DND-41 (cell line): ENCODE results near the gene MERTK.

Source experiments
- EZH2 ChIP-seq: IDR thresholded peaks from 3 replicates; pipeline ENCODE4 v1.6.1; 2012; ENCODE audit warnings: borderline replicate concordance, low read depth, mild to moderate bottlenecking, moderate library complexity, low read length, inconsistent platforms; ENCODE audit not compliant: severe bottlenecking
- TF ChIP-seq, protein P1 (sequence below): IDR thresholded peaks from 2 replicates; pipeline ENCODE4 v1.5.1; 2012; ENCODE audit warnings: borderline replicate concordance, low read length, moderate library complexity, mild to moderate bottlenecking; ENCODE audit not compliant: poor library complexity, severe bottlenecking; ENCODE audit errors: extremely low read depth

DNA sequence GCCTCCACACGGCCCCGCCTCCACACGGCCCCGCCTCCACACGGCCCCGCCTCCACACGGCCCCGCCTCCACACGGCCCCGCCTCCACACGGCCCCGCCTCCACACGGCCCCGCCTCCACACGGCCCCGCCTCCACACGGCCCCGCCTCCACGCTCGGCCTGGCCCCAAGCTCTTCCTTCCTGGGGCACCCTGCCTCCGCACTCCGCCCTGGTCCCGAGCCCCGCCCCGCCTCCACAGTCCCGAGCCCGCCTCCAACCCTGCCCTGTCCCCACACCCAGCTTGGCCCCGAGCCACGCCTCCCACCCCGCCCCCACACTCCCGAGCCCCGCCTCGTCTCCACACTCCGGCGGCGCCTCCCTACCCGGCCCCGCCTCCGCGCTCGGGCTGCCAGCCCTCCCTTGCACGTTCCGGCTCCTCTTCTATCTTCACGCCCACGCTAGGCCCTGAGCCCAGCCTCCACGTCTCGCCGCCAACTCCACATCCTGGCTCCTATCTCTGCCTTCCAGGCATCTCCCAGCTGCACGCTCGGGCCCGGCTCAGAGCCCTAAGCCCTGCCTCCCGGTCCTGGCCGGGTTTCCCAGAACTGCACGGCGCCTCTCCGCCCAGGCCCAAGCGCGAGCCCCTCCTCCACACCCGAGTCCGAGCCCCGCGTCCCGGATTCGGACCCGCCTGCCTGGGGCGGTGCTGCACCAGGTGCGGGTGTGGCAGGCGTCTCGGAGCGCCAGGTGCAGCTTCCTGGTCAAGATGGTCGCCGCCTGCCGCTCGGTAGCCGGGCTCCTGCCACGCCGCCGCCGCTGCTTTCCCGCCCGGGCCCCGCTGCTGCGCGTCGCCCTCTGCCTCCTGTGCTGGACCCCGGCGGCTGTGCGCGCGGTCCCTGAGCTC, 156.7 kb downstream of the MERTK start, which contains the start of gene TMEM87B:
- TF ChIP-seq, protein P1, sequence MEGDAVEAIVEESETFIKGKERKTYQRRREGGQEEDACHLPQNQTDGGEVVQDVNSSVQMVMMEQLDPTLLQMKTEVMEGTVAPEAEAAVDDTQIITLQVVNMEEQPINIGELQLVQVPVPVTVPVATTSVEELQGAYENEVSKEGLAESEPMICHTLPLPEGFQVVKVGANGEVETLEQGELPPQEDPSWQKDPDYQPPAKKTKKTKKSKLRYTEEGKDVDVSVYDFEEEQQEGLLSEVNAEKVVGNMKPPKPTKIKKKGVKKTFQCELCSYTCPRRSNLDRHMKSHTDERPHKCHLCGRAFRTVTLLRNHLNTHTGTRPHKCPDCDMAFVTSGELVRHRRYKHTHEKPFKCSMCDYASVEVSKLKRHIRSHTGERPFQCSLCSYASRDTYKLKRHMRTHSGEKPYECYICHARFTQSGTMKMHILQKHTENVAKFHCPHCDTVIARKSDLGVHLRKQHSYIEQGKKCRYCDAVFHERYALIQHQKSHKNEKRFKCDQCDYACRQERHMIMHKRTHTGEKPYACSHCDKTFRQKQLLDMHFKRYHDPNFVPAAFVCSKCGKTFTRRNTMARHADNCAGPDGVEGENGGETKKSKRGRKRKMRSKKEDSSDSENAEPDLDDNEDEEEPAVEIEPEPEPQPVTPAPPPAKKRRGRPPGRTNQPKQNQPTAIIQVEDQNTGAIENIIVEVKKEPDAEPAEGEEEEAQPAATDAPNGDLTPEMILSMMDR: no peak
- TF ChIP-seq EZH2: no peak
